Myocyte (in vitro differentiated cells): ENCODE measurements around the gene RPS8. TPM values are rescaled to one million over a fixed set of nuclear protein-coding genes. Genes with fewer than 3 reads are reported as not detected.
A peak's percentile ranks its signal among the peaks of the same experiment; 100 is the strongest.
"Not testable (repeated sequence)": the region's sequence is repeated elsewhere in the genome, so short reads cannot be mapped to it uniquely, and the experiment has no call there.

Experiments
- DNase-seq: peaks from one replicate; pipeline ENCODE4 v3.0.0-alpha.2; 2012; ENCODE audit warnings: low read depth
- total RNA-seq: library from RNA; depleted of rRNA; stranded (reverse); fragments of >200 nt; gene quantifications from 2 replicates; pipeline ENCODE4 v1.2.3, GENCODE V29; 2014

RPS8 gene
- total RNA-seq, 1 donor from 2014 or later: 1,824 TPM

DNA sequence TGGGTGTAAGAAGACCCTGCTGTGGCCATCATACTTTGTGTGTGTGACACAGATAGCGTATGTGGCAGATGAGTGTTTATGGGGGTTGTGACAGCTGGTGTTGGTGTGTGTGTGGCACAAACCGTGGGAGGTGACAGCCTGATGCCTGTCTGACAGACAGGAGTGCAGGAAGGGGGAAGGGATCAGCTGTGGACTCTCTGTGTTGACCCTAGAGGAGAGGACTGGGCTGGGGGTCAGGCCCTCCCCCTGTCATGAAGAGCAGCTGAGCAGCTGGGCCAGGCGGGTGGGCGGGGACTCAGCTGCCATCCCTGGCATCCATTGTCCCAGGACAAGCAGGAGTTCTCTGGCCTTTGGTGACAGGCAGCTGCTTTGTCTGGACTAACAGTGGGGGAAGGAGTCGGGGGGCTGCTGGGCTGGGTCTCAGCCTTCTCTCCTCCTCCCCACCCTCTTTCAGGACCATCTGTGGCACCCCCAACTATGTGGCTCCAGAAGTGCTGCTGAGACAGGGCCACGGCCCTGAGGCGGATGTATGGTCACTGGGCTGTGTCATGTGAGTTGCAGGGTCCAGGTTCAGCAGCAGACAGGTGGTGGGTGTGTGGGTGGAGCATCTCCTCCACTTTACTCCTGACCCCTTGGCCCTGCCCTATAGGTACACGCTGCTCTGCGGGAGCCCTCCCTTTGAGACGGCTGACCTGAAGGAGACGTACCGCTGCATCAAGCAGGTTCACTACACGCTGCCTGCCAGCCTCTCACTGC is 27.1 kb downstream of the RPS8 start:
- peak; percentile 95 for DNase-seq

DNA sequence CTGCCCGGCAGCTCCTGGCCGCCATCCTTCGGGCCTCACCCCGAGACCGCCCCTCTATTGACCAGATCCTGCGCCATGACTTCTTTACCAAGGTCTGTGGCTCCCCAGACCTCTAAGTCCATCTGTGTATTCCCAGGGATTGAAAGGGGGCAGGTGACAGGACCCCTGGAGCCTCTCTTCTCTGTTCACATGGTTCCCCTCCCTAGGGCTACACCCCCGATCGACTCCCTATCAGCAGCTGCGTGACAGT is 27.6 kb downstream of the RPS8 start:
- DNase-seq: no peak

DNA sequence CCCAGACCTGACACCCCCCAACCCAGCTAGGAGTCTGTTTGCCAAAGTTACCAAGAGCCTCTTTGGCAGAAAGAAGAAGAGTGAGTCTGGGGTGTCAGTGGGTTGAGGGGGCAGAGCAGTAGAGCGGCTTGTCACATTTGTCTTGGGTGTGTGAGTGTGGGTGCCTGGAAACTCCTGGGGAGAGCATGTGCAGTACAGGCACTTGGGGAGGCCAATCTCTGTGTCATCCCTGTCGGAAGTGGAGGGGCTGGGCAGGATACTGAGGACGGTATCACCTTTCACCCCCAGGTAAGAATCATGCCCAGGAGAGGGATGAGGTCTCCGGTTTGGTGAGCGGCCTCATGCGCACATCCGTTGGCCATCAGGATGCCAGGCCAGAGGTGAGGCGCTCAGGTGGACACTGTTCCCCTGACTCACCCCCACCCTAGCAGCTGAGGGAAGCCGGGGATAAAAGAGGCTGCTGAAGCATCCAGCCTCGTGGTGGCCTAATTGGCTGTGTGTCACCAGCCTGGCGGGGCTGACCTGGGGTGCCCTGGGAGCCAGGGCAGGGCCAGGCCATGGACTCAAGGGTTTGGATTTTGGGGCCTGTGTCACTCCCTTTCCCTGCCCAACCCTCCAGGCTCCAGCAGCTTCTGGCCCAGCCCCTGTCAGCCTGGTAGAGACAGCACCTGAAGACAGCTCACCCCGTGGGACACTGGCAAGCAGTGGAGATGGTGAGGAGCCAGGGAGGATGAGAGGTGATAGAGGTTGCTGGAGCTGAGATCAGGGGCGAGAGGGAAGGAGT is 28.2 kb downstream of the RPS8 start:
- peak; percentile 84 for DNase-seq

DNA sequence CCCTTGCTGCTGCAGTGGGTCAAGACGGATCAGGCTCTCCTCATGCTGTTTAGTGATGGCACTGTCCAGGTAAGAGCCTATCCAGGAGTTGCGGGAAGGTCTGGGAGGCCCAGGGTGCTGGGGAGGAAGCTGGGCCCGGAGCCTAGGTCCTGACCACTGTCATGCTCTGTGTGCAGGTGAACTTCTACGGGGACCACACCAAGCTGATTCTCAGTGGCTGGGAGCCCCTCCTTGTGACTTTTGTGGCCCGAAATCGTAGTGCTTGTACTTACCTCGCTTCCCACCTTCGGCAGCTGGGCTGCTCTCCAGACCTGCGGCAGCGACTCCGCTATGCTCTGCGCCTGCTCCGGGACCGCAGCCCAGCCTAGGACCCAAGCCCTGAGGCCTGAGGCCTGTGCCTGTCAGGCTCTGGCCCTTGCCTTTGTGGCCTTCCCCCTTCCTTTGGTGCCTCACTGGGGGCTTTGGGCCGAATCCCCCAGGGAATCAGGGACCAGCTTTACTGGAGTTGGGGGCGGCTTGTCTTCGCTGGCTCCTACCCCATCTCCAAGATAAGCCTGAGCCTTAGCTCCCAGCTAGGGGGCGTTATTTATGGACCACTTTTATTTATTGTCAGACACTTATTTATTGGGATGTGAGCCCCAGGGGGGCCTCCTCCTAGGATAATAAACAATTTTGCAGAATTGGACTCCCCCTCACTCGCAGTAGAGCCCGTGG is 30.1 kb downstream of the RPS8 start:
- DNase-seq: no peak

DNA sequence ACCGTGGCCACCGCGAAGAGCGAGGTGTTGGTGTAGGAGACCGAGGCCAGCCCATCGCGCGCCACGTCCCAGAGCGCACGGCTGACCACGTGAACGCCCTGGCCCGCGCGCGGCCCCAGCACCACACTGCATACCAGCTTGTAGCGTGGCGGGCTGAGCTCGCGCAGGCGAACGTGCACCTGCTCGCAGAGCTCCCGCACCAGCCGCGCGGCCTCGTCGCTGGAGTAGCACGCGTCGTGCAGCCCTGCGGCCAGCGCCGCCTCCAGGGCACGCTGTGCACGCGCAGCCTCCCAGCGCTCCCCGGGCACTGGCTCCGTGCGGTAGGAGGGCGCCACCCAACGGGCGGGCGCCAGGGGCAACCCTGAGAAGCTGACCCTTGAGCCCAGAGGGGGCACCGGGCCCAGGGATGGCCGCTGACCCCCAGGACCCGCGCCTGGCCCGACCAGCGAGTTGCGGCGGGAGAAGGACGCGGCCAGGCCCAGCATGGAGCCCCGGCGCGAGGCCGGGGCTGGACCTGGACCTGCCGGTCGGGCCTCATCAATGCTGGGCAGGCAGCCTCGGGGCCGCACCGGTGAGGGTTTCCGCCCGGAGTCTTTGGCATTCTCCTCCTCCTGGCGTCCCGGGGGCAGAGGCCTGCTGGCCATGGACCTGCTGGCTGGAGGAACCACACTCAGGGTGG is 30.8 kb downstream of the RPS8 start:
- no peak for DNase-seq

DNA sequence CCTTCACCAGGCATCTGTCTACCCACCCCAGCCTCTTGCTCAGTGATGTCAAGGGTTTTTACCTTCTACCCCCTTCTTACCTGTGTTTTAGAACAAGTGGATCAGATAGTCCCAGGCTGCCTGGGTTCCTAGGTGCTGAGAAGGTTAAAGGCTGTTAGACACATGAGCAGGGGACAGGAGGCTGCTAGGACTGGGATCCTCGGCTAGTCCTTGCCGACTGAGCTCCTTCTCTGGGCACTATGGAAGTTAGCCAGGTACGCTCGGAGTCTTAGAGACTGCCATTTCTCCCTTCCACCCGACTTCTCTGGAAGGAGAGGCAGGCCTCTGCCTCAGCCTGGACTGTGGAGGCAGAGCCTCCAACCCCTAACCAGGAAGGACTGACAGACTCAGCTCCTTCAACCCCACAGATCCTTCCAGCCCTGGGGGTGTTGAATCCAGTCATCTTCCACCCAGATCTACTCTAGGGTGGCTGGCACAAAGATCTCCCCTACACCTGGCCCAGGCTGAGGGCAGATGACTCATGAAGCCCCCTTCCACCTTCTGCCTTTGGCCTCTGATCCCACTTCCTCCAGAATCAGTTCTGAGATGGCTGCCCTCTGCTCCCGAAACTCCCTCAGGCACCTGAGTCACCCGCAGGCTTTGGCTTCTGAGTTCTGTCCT is 31.5 kb downstream of the RPS8 start, which contains the start of gene DYNLT4:
Gene DYNLT4, minus strand, starts transcription at position 648 of the 660 bp plus-strand sequence. CDS start 683 bp downstream, outside the sequence.
- DNase-seq: no peak

DNA sequence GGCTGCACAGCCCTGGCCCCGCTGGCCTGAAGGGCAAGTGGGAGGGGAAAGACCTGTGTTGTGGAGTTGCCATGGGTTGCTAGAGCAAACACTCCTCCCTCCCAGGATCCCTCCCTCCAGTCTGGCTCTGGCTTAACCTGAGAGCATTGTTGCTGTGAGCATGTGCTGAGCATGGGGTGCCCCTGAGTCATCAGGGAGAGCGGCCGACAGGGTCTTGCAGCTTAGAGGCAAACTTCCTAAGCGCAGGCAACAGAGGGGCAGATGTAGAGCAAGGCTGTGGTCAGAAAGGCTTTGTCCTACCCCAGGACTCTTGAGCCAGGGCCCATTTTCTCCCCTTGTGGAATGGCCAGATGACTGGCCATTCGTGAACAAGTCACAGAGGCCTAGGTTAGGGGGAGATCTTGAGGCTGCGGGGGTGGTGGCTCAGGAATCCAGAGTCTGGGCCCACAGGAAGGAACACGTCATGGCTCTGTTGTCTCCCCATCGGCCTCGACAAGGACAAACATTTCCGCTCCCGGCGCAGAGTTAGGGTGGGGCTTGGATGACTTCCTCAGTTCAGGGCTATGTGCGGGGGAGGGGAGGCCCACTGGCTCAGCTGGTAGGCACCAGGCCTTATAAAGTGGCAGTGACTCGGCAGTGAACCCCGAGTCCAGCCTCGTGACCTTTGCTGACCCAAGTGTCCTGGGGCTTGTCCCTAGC is 32.2 kb downstream of the RPS8 start:
- peak; percentile 100 for DNase-seq

DNA sequence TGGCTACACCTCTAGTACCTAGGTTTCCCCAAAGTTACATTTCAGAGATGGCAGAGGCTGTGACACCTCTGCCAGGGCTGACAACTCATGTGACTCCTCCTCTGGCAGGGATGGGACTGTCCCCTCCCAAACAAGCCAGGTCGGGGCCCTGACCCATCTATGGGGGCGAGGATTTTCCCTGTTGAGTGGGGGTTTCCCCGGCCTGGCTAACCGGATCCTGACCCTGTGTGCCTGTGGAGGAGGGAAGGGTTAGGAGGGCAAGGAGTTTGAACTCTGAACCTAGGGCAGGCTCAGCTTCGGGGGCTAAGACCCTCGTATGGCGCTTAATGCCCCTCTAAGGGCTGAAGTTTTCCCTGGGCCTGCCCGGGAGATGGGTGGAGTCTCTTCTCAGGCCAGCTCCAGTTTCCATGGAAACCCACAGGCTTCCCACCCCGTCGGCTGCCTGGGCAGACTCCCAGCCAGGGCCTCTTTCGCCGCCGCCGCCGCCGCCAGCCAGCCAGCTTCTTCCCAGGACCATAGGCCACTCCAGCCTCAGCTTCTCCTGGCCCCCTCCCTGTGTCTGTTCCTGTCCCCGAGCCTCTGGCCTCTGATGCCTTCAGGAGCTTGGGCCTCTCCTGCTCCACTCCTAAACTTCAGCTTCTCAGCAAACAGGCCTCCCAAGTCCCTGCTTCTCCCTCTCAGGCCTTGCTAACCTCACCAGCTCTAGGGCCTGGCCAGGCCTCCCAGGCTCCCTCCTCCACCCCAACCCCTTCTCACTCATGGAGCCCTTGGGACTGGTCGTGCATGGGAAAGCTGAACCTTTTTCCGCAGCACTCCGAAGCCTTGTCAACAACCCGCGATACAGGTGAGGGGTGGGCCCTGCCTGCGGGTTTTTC is 33.0 kb downstream of the RPS8 start, which contains the start of gene BTBD19:
Gene BTBD19, plus strand, starts transcription at position 461 of the 875 bp plus-strand sequence. Its CDS starts 298 bp downstream, at position 759.
- DNase-seq: peak; percentile 88

DNA sequence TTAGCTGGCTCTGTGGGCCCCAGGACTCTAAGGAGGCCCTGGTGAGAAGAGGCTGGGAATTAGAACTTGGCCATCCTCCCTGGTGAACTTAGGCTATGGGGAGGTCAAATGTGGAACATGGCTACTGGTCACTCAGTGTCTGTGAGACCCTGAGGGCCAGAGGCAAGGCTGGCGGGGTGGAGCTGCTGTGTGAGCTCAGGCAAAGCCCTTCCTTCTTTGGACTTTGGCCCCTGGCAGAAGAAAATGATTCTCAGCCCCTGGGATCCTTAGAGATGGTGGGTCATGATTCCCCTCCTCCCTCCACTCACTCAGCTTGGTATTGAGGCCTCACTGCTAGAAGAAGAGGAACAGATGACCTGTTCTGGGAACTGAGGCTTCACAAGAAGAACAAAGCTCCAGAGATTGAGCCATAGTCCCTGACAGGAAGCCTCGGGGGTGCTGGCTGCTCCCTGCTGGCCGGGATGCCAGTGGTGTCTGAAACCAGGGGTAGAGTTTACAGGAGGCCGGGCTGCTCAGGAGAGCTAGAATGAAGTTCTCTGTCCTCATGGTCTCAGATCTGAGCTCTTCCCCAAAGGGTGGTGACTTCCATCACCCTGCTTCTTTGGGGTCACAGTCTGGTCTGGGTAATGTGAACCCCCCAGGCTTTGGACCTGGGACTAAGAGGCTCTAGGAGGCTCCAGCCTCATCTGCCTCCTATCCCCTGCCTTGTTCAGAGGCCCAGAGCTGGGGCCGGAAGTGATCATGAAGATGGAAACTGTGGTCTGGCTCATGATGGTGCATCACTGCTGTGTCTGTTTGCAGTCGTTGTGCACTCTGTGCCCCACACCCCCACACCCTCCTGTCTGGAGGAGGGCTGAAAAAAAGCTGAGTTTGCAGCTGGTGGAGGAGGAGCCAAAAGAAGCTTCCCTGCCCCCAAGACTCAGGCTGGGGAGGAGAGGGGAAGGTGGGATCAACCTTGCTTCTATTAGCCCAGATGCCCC is 33.9 kb downstream of the RPS8 start:
- peak; percentile 68 for DNase-seq

DNA sequence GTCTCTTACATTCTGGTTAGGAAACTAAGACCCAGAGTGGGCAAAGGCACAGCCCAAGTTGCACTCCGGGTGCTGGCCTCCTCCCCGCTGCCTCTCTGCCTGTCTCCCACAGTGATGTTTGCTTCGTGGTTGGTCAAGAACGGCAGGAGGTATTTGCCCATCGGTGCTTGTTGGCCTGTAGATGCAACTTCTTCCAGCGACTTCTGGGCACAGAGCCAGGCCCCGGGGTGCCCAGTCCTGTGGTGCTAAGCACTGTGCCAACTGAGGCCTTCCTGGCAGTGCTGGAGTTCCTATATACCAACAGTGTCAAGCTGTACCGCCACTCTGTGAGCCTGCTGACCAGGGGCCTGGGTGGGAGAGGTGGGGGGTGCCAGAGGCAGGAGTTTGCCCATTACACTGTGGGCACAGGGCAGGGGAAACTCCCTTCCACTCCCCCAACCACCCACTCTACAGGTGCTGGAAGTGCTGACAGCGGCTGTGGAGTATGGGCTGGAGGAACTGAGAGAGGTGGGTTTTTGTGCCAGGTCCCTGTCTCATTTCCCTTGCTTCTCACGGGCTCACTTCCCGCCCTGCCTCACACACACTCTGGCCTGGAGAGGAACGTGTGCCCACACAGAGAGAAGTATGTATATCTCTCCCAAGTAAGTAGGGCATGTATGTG is 34.9 kb downstream of the RPS8 start:
- no peak for DNase-seq

DNA sequence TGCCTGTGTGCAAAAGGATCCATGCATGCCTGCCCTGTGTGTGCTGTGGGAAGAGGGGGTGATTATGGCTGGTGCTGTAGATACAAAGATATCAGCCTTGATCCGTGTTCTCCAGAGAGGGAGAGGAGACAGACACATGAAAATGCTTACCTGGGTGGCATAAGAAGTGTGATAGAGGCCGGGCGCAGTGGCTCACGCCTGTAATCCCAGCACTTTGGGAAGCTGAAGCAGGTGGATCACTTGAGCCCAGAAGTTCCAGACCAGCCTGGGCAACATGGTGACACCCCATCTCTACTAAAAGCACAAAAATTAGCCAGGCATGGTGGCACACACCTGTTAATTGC is 35.4 kb downstream of the RPS8 start:
- DNase-seq: not testable (repeated sequence)

DNA sequence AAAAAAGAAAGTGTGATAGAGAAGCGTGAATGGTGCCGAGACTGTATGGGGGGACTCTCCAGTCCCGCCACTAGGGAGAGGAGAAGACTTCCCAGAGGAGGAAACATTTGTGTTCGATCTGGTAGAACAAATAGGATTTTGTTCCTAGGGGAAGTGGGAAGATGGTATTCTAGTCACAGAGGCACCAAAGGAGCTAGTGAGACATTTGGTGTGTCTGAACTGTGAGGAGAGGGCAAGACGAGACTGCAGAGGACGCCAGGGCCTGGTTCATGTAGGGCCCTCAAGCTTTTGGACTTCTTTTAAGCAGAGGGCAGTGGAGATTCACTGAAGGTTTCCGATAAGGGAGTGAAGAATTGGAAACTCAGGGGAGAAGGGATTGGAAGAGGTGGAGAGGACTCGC is 35.9 kb downstream of the RPS8 start:
- no peak for DNase-seq

DNA sequence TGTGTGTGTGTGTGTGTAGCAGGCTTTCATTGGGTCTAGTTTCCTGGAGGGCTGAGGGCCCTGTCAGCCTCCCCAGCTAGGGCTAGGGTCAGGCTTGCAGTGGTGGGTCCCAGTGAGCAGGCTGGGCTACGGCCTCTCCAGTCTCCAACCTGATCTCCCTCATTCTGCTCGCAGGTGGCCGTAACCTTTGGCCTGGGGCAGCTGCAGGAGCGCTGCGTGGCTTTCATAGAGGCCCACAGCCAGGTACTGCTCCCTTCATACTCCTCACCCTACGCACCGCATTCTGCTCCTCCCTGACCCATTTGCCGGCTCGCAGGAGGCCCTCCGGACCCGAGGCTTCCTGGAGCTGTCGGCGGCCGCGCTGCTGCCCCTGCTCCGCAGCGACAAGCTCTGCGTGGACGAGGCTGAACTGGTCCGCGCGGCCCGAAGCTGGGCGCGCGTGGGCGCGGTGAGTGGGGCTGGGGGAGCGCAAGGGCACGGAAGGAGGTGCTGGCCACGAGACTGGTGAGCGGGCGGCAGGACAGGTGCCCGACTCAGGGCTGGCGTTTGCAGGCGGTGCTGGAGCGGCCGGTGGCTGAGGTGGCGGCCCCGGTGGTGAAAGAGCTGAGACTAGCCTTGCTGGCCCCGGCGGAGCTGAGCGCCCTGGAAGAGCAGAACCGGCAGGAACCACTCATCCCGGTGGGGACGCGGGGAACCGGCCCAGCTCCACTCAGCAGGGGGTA is 37.6 kb downstream of the RPS8 start:
- no peak for DNase-seq

DNA sequence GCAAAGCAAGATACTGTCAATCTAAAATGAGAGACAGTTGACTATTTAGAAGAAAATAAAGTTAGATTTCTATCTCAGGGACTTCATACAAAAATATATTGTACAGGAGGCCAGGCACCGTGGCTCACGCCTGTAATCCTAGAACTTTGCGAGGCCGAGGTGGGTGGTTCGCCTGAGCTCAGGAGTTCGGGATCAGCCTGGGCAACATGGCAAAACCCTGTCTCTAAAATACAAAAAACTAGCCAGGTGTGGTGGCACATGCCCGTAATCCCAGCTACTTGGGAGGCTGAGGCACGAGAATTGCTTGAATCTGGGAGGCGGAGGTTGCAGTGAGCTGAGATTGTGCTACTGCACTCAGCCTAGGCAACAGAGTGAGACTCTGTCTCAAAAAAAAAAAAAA is 40.6 kb downstream of the RPS8 start:
- DNase-seq: not testable (repeated sequence)

DNA sequence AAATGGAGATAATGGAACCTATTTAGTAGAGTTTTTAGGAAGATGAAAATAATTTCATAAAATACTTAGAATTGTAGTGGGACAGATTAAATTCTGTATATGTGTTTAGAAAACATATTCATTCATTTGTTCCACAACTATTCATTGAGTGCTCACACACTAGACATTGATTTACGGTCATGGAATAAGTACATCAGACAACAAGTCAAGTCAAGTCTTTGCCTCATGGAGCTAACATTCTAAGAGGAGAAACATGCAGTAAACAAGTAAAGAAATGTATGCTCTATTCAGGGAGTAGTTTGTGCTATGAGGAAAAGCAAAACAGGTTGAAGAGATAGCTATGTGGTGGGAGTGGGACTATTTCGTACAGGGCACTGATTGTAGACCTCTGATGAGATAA is 42.0 kb downstream of the RPS8 start:
- DNase-seq: no peak

DNA sequence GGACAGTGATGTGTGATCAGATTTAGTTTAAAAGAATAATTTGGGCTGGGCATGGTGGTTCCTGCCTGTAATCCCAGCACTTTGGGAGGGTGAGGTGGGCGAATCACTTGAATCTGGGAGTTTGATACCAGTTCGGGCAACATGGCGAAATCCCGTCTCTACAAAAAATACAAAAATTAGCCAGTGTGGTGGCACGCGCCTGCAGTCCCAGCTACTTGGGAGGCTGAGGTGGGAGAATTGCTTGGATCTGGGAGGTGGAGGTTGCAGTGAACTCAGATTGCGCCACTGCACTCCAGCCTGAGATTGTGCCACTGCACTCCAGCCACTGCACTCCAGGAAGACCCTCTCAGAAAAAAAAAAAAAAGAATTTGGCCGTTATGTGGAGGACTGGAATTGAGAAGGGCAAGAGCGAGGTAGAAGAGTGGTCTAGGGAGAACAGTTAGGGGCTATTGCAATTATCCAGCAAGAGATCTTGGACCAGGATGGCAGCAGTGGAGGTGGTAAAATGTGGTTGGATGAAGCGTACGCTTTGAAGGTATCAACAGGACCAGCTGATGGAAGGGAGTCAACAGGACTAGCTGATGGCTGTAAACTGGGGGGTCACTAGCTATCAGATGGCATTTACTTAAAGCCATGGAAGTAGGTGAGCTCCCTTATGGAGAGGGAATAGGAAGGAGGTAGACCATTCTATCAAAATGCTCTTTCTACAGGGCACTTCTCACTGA is 42.6 kb downstream of the RPS8 start:
- no peak for DNase-seq
